ENCODE measurements around the gene PTPN6.

DNA sequence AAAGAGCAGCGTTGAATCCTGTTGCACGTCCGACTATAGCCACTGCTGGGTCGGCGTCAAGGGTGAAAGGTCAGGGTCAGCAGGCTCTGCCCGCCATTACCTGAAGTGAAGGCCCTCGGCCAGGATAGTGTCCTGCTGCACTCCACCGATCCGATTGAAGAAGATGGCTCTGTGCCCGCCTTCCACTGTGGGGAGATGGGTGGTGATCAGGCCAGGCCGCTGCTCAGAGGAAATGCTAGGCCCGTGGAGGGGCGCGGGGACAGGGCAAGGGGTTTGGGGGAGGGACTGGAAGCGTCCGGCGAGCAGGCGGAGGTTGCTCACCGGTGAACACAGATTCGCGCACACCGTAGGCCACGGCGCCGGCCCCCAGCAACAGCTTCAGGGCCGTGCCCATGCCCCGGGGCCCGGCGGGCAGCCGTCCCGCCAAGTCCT is 19.0 kb downstream of the PTPN6 start:
- TF ChIP-seq BACH1 (IDR thresholded peaks at IDR 0.05; ENCODE audit: borderline replicate concordance) (no peak), YY1 (IDR thresholded peaks at IDR 0.05; ENCODE audit: low read depth, low read length) (peak; percentile 57; the same call in 1 of the 2 replicates), NR2F1 (conservative IDR thresholded peaks at IDR 0.05) (peak; percentile 73)
- TF ChIP-seq, protein P1, sequence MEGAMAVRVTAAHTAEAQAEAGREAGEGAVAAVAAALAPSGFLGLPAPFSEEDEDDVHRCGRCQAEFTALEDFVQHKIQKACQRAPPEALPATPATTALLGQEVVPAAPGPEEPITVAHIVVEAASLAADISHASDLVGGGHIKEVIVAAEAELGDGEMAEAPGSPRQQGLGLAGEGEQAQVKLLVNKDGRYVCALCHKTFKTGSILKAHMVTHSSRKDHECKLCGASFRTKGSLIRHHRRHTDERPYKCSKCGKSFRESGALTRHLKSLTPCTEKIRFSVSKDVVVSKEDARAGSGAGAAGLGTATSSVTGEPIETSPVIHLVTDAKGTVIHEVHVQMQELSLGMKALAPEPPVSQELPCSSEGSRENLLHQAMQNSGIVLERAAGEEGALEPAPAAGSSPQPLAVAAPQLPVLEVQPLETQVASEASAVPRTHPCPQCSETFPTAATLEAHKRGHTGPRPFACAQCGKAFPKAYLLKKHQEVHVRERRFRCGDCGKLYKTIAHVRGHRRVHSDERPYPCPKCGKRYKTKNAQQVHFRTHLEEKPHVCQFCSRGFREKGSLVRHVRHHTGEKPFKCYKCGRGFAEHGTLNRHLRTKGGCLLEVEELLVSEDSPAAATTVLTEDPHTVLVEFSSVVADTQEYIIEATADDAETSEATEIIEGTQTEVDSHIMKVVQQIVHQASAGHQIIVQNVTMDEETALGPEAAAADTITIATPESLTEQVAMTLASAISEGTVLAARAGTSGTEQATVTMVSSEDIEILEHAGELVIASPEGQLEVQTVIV (IDR thresholded peaks at IDR 0.05; ENCODE audit: borderline replicate concordance, partially characterized antibody), result no peak
- TF ChIP-seq, protein P2, sequence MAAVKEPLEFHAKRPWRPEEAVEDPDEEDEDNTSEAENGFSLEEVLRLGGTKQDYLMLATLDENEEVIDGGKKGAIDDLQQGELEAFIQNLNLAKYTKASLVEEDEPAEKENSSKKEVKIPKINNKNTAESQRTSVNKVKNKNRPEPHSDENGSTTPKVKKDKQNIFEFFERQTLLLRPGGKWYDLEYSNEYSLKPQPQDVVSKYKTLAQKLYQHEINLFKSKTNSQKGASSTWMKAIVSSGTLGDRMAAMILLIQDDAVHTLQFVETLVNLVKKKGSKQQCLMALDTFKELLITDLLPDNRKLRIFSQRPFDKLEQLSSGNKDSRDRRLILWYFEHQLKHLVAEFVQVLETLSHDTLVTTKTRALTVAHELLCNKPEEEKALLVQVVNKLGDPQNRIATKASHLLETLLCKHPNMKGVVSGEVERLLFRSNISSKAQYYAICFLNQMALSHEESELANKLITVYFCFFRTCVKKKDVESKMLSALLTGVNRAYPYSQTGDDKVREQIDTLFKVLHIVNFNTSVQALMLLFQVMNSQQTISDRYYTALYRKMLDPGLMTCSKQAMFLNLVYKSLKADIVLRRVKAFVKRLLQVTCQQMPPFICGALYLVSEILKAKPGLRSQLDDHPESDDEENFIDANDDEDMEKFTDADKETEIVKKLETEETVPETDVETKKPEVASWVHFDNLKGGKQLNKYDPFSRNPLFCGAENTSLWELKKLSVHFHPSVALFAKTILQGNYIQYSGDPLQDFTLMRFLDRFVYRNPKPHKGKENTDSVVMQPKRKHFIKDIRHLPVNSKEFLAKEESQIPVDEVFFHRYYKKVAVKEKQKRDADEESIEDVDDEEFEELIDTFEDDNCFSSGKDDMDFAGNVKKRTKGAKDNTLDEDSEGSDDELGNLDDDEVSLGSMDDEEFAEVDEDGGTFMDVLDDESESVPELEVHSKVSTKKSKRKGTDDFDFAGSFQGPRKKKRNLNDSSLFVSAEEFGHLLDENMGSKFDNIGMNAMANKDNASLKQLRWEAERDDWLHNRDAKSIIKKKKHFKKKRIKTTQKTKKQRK (IDR thresholded peaks at IDR 0.05; ENCODE audit: low read depth, low read length), result no peak

Measured in GM12878 (cell line).